IPS DF 4.7 (cell line): ENCODE measurements around the gene SH3RF2.
"Not testable (repeated sequence)": the region's sequence is repeated elsewhere in the genome, so short reads cannot be mapped to it uniquely, and the experiment has no call there.

Experiments
- DNase-seq: peaks from one replicate; pipeline ENCODE4 v3.0.0-alpha.2; 2013; ENCODE audit warnings: low spot score; ENCODE audit errors: extremely low read depth

The SH3RF2 gene

GRCh38 chr5:145936401-145937131 lies at the start of gene SH3RF2:
Gene SH3RF2 (plus strand): TSS chr5:145936578. CDS start chr5:145937929, 1,351 bp downstream.
- DNase-seq = peak; percentile 93

- no peak for DNase-seq
Measured at GRCh38 chr5:145887217-145887616, 49.2 kb upstream of the SH3RF2 start.

- DNase-seq = peak; percentile 25
Measured at GRCh38 chr5:145887976-145888574, 48.3 kb upstream of the SH3RF2 start.

GRCh38 chr5:145889611-145890010 lies 46.8 kb upstream of the SH3RF2 start:
- DNase-seq = no peak

- not testable (repeated sequence) for DNase-seq
Measured at GRCh38 chr5:145891378-145891777, 45.0 kb upstream of the SH3RF2 start.

GRCh38 chr5:145898171-145898570 lies 38.2 kb upstream of the SH3RF2 start:
- no peak for DNase-seq

- no peak for DNase-seq
Measured at GRCh38 chr5:145902421-145902820, 34.0 kb upstream of the SH3RF2 start.

- no peak for DNase-seq
Measured at GRCh38 chr5:145903113-145903512, 33.3 kb upstream of the SH3RF2 start.

- DNase-seq = no peak
Measured at GRCh38 chr5:145903867-145904266, 32.5 kb upstream of the SH3RF2 start.

GRCh38 chr5:145904743-145905142 lies 31.6 kb upstream of the SH3RF2 start:
- DNase-seq = no peak

GRCh38 chr5:145906401-145906800 lies 30.0 kb upstream of the SH3RF2 start:
- DNase-seq = no peak

- no peak for DNase-seq
Measured at GRCh38 chr5:145908206-145908960, 28.0 kb upstream of the SH3RF2 start.

- DNase-seq = no peak
Measured at GRCh38 chr5:145911164-145911563, 25.2 kb upstream of the SH3RF2 start.

GRCh38 chr5:145912019-145912418 lies 24.4 kb upstream of the SH3RF2 start:
- no peak for DNase-seq

GRCh38 chr5:145912594-145912993 lies 23.8 kb upstream of the SH3RF2 start:
- DNase-seq = no peak

GRCh38 chr5:145913701-145914100 lies 22.7 kb upstream of the SH3RF2 start:
- DNase-seq = no peak

GRCh38 chr5:145915970-145916638 lies 20.3 kb upstream of the SH3RF2 start:
- DNase-seq = no peak

- DNase-seq = no peak
Measured at GRCh38 chr5:145917288-145917687, 19.1 kb upstream of the SH3RF2 start.

- no peak for DNase-seq
Measured at GRCh38 chr5:145918397-145918796, 18.0 kb upstream of the SH3RF2 start.

- no peak for DNase-seq
Measured at GRCh38 chr5:145919413-145919812, 17.0 kb upstream of the SH3RF2 start.

GRCh38 chr5:145920542-145921210 lies 15.7 kb upstream of the SH3RF2 start:
- no peak for DNase-seq
